Measurements from ENCODE around the gene ADIRF. TPM values are rescaled to one million over a fixed set of nuclear protein-coding genes. Genes with fewer than 3 reads are reported as not detected.
"Not testable (repeated sequence)": the region's sequence is repeated elsewhere in the genome, so short reads cannot be mapped to it uniquely, and the experiment has no call there.

ADIRF gene
- total RNA-seq, 1 donor from 2014 or later: not detected

DNA sequence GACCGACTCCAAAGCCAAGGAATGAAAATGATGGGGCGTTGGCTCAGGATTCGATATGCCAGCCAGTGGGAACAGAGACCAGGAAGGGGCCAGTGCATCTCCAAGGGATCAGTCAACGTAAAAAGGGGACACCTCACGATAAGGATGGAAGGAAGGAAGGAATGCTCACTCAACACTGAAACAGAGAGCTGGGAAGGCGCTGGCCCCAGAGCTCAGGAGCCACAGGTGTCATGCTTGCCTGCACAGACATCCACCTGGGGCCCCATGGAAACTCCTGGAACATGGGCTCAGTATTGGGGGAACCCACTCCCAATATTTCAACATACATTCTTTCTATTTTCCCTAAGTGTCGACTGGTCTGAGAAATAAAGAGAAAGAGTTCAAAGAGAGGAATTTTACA, 16.2 kb upstream of the ADIRF start:
- intact Hi-C loops (cut with micrococcal nuclease): no loop called here
- peaks cover 12% of the 10 kb centered on the region for H3K9me3 Mint-ChIP-seq
- peaks cover 6% of the 10 kb centered on the region for H3K36me3 Mint-ChIP-seq (ENCODE audit: low read depth)
- no peak overlapping the region for H3K27ac Mint-ChIP-seq
- peaks cover 8% of the 10 kb centered on the region for H3K4me1 Mint-ChIP-seq (ENCODE audit: low read depth)
- no peak for DNase-seq (ENCODE audit: low spot score)
- H3K4me3 Mint-ChIP-seq: no peak overlapping the region
- H3K27me3 Mint-ChIP-seq (ENCODE audit: insufficient read depth): no peaks in the 10 kb centered on the region

DNA sequence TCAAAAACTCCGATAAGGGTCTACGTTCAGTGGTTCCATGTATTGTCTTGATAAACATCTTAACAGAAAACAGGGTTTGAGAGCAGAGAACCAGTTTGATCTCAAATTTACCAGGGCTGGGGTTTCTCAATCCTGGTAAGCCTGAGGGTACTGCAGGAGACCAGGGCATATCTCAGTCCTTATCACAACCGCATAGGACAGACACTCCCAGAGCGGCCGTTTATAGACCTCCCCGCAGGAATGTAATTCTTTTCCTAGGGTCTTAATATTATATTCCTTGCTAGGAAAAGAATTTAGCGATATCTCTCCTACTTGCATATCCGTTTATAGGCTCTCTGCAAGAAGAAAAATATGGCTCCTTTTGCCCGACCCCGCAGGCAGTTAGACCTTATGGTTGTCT, 15.6 kb upstream of the ADIRF start:
- H3K4me1 Mint-ChIP-seq (ENCODE audit: low read depth); H3K36me3 Mint-ChIP-seq (ENCODE audit: low read depth); H3K27me3 Mint-ChIP-seq (ENCODE audit: insufficient read depth); H3K27ac Mint-ChIP-seq; H3K4me3 Mint-ChIP-seq; intact Hi-C loops (cut with micrococcal nuclease); DNase-seq (ENCODE audit: low spot score): not testable (repeated sequence)
- peaks cover 12% of the 10 kb centered on the region for H3K9me3 Mint-ChIP-seq

DNA sequence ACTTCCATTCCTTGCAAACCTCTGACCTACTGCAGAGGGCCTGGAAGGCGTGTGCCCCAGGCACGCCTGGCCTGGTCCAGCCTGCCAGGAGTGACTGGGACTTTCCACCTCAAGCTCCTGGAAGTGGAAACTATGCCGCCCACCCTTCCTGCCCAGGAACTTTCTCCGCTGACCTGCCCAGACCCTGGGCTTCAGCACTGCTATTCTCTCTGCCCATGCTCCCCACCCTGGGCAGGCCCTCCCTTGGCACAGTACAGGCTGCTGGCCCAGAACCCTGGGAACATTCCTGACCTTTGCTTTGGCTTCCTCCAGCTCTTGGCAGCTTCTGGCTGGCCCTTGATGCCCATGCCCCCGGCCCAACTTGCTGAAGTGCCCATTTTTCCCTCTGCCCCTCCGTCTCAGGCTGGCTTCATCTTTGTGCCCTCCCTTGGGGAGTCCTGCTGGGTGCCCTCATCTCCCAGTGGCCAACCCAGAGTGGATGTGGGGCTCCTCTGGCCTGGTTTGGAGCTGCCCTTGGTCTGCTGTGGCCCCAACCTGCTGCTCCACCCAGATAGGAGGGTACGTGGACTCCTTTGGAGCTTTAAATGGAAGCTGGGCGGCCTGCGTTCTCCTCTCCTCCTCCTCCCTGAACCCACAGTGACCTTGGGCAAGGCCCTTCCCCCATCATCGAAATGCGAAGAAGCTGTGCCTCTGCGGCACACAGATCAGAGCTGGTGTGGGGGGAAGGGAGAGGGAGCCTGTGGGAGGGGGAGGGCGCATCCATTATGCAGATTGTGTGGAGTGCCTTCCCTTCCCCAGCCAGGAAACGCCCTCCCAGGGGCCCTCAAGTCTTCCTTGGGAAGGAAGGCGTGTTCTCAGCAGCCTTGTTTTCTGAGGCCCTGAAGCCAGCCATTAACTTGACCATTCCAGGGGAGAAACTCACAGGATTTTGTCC, 14.3 kb upstream of the ADIRF start:
- H3K9me3 Mint-ChIP-seq: peaks cover 12% of the 10 kb centered on the region
- H3K4me3 Mint-ChIP-seq: no peak overlapping the region
- DNase-seq (ENCODE audit: low spot score): no peak
- no peaks in the 10 kb centered on the region for H3K27me3 Mint-ChIP-seq (ENCODE audit: insufficient read depth)
- intact Hi-C loops (cut with micrococcal nuclease): no loop called here
- no peak overlapping the region for H3K27ac Mint-ChIP-seq
- H3K4me1 Mint-ChIP-seq (ENCODE audit: low read depth): peaks cover 8% of the 10 kb centered on the region
- peaks cover 6% of the 10 kb centered on the region for H3K36me3 Mint-ChIP-seq (ENCODE audit: low read depth)

DNA sequence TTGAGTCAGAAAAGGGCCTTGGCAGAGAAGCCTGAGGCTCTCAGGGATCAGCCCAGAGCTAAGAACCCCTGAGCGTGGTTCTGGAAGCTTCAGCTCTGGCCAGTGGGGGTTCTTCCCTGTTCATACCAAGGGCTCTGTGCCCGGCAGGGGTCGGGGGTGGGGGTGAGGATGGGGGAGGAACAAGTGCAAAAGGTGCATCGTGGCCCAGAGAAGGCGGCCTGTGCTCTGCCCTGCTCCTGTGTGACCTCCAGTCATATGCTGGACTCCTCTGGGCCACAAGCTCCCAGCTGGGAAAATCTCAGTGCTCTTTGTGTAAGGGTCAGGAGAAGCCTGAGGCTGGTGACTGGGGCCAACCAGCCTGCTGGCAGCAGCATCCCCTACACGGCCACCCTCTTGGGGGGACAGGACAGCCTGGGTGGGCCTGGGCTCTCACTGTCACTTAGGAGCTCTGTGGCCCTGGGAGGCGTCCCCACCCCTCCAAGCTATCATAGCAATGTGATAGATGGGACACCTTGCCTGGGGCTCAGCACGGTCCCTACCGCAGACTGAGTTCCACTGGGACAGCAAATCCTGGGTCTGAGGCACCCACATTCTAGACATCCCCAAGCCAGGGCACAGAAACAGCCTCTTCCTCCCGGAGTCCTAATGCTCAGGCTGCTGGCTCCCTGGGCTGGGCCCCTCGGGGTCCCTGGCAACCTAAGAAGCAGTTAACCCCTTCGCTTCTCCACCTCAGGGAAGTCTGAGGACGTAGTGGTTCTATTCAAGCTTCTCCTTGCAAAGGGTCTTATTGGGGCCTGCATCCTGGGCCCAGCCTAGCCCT, 13.4 kb upstream of the ADIRF start:
- Mint-ChIP-seq H3K27me3 (ENCODE audit: insufficient read depth) (no peaks in the 10 kb centered on the region), H3K4me1 (ENCODE audit: low read depth) (peaks cover 8% of the 10 kb centered on the region), H3K4me3 (no peak overlapping the region), H3K27ac (no peak overlapping the region), H3K9me3 (peaks cover 12% of the 10 kb centered on the region), H3K36me3 (ENCODE audit: low read depth) (peaks cover 6% of the 10 kb centered on the region)
- intact Hi-C loops (cut with micrococcal nuclease): no loop called here
- no peak for DNase-seq (ENCODE audit: low spot score)

DNA sequence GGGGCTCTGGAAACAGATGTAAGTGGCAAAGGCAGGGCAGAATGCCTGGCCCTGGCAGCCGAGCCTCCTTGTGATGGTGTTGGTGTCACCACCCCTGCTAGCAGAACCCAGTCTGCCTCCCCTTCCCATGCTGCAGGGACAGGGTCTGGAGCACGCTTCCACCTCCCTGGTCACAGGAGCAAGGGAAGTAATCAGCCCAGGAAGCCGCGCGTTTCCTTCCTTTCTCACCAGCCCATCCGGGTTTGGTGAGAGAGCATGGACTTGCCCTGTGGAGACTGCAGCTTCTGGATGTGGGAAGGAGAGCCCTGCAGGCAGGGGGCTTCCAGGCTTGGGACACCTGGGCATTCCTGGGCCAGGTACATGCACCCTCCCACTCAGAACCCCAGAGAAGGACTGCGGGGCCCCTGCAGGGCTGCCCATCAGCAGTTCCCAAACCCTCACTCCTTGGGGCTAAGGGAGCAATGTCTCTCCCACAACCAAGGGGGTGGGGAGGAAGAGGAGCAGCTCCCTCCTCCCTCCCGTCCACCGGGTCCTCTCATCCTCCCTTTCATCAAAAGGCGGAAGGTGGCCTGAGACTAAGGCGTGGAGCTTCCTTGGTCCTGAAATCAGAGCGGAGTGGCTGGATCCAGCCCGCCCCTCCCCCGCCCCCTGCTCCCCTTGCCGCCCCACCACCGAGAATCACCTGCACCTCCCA, 12.6 kb upstream of the ADIRF start:
- Mint-ChIP-seq H3K4me1 (ENCODE audit: low read depth) (peaks cover 2% of the 10 kb centered on the region), H3K4me3 (no peak overlapping the region), H3K27ac (no peak overlapping the region), H3K36me3 (ENCODE audit: low read depth) (peaks cover 4% of the 10 kb centered on the region), H3K27me3 (ENCODE audit: insufficient read depth) (no peaks in the 10 kb centered on the region), H3K9me3 (peaks cover 12% of the 10 kb centered on the region)
- intact Hi-C loops (cut with micrococcal nuclease): no loop called here
- DNase-seq (ENCODE audit: low spot score): no peak

DNA sequence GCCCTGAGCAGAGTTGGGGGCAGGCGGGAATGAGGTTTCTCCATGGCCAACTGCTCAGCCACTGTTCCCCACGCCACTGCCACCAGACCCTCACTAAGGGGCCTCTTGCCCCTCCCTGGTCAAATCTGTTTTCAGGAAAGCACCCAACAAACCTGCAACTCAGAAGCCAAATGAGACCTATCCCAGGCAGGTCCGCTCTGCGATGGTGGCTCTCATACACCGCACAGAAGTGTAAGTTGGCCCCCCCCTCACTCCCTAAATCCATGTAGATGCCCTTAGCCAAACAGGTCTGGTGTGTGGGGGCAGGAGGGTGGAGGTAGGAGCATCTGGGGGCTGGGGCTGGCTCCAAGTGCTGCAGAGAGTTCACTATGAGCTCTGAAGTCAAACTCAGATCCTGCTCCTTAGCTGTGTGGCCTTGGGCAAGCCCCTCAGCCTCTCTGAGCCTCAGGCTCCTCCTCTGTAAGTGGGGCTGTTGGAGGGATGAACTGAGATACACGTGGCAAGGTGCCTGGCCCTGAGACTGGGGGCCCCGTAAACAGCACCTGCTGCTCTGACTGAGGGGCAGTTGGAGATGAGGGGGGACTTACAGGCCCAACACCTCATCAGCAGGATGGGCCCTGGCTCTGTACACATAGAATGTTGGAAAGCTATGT, 12.0 kb upstream of the ADIRF start:
- Mint-ChIP-seq H3K9me3 (peaks cover 12% of the 10 kb centered on the region), H3K4me1 (ENCODE audit: low read depth) (no peaks in the 10 kb centered on the region), H3K4me3 (no peak overlapping the region), H3K27me3 (ENCODE audit: insufficient read depth) (no peaks in the 10 kb centered on the region), H3K27ac (no peak overlapping the region), H3K36me3 (ENCODE audit: low read depth) (peaks cover 4% of the 10 kb centered on the region)
- no peak for DNase-seq (ENCODE audit: low spot score)
- intact Hi-C loops (cut with micrococcal nuclease): no loop called here

DNA sequence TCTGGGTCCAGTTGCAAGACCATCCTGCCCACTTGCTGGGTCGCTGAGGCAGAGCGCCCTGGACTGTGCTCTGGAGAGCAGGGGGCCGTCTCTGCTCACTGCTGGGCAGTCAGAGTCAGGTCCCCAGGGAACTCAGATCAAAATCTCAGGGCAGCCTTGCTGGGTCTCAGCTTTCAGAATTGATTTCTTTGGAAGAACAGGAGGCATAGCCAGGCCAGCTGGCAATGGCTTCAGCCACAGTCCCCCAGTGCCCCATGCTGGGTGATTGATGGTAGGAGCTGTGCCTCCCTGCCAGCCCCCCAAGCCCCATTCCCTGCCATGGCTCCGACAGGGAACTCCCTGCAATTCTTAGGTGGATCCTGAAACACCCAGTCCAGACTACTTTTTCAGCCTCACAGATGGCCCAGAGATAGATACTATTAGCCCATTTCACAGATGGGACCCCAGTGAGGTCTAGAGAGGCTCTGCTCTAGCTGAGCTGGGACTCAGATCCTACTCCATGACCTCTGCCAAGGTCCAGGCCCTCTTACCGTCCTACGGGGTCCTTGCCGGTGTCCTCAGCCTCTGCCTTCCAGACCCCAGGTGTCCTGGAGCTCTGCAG, 11.3 kb upstream of the ADIRF start:
- H3K36me3 Mint-ChIP-seq (ENCODE audit: low read depth): peaks cover 4% of the 10 kb centered on the region
- no peaks in the 10 kb centered on the region for H3K27me3 Mint-ChIP-seq (ENCODE audit: insufficient read depth)
- peaks cover 7% of the 10 kb centered on the region for H3K9me3 Mint-ChIP-seq
- H3K27ac Mint-ChIP-seq: no peak overlapping the region
- intact Hi-C loops (cut with micrococcal nuclease): no loop called here
- H3K4me1 Mint-ChIP-seq (ENCODE audit: low read depth): no peaks in the 10 kb centered on the region
- no peak for DNase-seq (ENCODE audit: low spot score)
- no peak overlapping the region for H3K4me3 Mint-ChIP-seq

DNA sequence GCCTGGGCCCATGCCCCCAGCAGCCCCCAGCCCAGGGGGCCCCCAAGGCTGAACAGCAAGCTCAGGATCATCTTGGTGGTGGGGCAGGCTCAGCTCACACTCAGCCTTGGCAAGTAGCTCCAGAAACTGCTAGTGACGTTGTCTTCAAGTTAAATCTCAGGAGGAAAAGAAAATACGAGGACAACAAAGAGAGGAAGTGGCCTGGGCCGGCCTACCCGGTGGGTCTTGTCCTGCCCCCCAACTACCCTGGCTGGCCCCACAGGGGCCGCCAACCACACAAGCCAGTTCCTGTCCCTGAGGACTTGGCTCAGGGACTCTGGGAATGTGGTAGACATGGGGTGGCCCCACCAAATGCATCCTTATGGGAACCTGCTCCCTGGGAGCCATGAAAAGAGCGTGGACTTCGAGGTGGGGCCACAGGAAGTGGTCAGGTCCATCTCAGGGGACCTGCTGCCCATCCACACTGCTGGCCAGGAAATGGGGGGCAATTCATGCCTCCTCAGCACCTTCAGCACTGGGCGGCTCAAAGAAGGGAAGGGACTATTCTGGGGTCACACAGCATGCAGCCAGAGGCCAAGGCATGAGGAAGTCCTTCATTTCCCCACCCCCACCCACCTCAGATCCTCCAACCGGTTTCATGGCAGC, 10.7 kb upstream of the ADIRF start, which contains the start of gene MMRN2:
TSS of gene MMRN2 (minus strand) at position 145 of the 645 bp plus-strand sequence. CDS start at position 71, 74 bp downstream.
- Mint-ChIP-seq H3K27ac (no peak within 1 kb of the TSS), H3K4me3 (no peak within 1 kb of the TSS), H3K27me3 (ENCODE audit: insufficient read depth) (no peaks in the 10 kb centered on the region), H3K36me3 (ENCODE audit: low read depth) (no peaks in the 10 kb centered on the region), H3K9me3 (peaks cover under 1% of the 10 kb centered on the region), H3K4me1 (ENCODE audit: low read depth) (no peaks in the 10 kb centered on the region)
- intact Hi-C loops (cut with micrococcal nuclease): no loop called here
- no peak for DNase-seq (ENCODE audit: low spot score)

DNA sequence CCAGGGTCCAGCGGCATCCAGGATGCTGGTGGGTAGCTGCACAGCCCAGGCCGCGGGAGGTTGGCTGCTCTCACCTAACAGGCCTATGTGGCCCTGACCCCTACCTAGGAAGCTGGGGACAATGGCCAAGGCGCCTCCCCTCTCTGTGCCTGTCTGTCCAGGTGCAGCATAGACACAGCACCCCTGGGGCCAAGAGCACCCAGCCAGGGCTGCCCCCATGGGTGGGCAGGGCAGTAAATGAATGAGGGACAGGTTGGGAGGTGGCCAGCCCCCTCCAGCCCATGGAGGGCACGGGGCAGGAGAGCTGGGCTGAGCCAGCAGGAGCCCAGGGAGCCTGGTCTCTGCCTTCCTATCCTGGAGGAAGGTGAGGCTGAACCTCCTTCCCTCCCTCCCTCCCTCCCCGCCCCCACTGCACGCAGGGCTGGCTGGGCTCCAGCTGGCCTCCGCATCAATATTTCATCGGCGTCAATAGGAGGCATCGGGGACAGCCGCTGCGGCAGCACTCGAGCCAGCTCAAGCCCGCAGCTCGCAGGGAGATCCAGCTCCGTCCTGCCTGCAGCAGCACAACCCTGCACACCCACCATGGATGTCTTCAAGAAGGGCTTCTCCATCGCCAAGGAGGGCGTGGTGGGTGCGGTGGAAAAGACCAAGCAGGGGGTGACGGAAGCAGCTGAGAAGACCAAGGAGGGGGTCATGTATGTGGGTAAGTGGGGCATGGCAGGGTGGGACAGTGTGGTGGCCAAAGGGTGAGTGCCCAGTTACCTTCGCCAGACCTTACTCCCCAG, 10.0 kb upstream of the ADIRF start, which contains the start of gene SNCG:
TSS of gene SNCG (plus strand) at position 484 of the 785 bp plus-strand sequence. CDS start at position 583, 99 bp downstream.
- Mint-ChIP-seq H3K27ac (no peak within 1 kb of the TSS), H3K36me3 (ENCODE audit: low read depth) (no peaks in the 10 kb centered on the region)
- intact Hi-C loops (cut with micrococcal nuclease): no loop called here

DNA sequence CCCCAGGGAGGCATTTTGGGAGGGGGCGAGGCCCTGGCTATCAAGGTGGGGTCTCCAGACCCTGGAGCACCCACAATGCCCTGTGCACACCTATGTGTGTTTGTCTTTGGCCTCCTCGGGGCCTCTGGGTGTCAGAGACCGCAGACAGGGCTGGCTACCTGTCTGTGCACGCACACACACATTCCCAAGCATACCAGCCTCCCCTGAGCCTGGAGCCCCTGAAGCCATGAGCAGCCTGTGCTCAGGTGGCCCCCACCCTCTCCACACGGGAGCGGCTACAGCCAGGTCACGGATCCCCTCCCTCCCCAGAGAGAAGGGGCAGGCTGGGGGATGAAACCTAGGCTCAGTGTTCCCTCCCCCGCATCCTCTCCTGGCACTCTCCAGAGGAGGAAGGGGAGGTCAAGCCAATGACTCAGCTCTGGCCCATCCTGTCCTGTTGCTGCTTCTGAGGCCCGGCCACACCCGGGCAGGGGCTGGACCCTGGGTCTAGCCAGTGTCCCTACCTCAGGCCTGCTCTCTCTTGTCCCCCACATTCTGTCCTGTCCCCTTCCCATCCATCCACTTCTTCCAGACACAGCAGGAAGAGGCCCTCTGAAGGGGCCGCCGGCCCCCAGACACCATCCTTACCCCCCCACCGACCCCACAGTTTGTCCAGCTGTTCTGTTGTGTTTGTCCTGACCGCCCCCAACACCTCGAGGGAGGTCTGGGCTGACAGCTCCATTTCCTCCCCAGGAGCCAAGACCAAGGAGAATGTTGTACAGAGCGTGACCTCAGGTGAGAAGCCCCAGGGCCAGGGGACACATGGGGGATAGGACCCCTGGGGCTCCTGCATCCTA, 9.2 kb upstream of the ADIRF start:
- no peak for DNase-seq (ENCODE audit: low spot score)
- Mint-ChIP-seq H3K36me3 (ENCODE audit: low read depth) (no peaks in the 10 kb centered on the region), H3K4me1 (ENCODE audit: low read depth) (no peaks in the 10 kb centered on the region)

More for the DNA sequence above, 10.0 kb upstream of the ADIRF start, which contains the start of gene SNCG:
- DNase-seq (ENCODE audit: low spot score): no peak
- Mint-ChIP-seq H3K4me1 (ENCODE audit: low read depth) (no peaks in the 10 kb centered on the region), H3K9me3 (no peaks in the 10 kb centered on the region), H3K4me3 (no peak within 1 kb of the TSS), H3K27me3 (ENCODE audit: insufficient read depth) (no peaks in the 10 kb centered on the region)

DNA sequence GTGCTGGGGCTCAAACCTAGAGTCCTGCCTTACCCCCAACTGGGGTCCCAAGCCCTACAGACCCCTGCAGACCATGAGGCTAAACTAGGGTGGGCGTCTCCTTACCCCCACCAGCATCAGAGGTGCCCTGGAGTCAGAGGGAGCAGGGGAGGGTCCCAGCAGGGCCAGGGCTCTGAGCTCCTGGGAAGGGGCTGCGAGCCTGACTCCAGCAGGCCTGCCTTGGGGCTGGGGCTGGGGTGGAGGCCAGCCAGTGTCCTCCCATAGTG, 8.6 kb upstream of the ADIRF start:
- Mint-ChIP-seq H3K4me1 (ENCODE audit: low read depth) (no peaks in the 10 kb centered on the region), H3K4me3 (no peak overlapping the region), H3K27ac (no peak overlapping the region), H3K36me3 (ENCODE audit: low read depth) (no peaks in the 10 kb centered on the region), H3K9me3 (no peaks in the 10 kb centered on the region), H3K27me3 (ENCODE audit: insufficient read depth) (no peaks in the 10 kb centered on the region)
- intact Hi-C loops (cut with micrococcal nuclease): no loop called here
- DNase-seq (ENCODE audit: low spot score): no peak

More for the DNA sequence above, 9.2 kb upstream of the ADIRF start:
- Mint-ChIP-seq H3K27ac (no peak overlapping the region), H3K9me3 (no peaks in the 10 kb centered on the region), H3K27me3 (ENCODE audit: insufficient read depth) (no peaks in the 10 kb centered on the region), H3K4me3 (no peak overlapping the region)
- intact Hi-C loops (cut with micrococcal nuclease): no loop called here
